ENCODE results near the gene MLEC.

MLEC gene

GRCh38 chr12:120750806-120751205 is 63.9 kb downstream of the MLEC start:
- no peak for DNase-seq

- DNase-seq: no peak
Observed at GRCh38 chr12:120751389-120751788, 64.4 kb downstream of the MLEC start.

All from NCI-H2081 treated with DMSO at 0.1 percent for 48 hours (cell line).